HUES64 (cell line): Measurements from ENCODE around the gene CFD.
"Not testable (repeated sequence)": the region's sequence is repeated elsewhere in the genome, so short reads cannot be mapped to it uniquely, and the experiment has no call there.

ENCODE experiments used
- H3K27ac ChIP-seq: 2 replicates; pipeline ENCODE4 v1.7.0; 2013; ENCODE audit warnings: low read depth, low read length, inconsistent platforms
- H3K27me3 ChIP-seq: 2 replicates; pipeline ENCODE4 v1.6.1; 2013; ENCODE audit warnings: mild to moderate bottlenecking, low read length; ENCODE audit not compliant: insufficient read depth
- H3K36me3 ChIP-seq: 2 replicates; pipeline ENCODE4 v1.6.1; 2013; ENCODE audit warnings: mild to moderate bottlenecking, low read length; ENCODE audit not compliant: insufficient read depth
- H3K4me1 ChIP-seq: 2 replicates; pipeline ENCODE4 v1.6.1; 2013; ENCODE audit warnings: mild to moderate bottlenecking, low read length, moderate library complexity; ENCODE audit not compliant: insufficient read depth
- H3K4me3 ChIP-seq: 2 replicates; pipeline ENCODE4 v1.5.1; 2013; ENCODE audit warnings: mild to moderate bottlenecking, low read length, moderate library complexity
- H3K9ac ChIP-seq: 2 replicates; pipeline ENCODE4 v1.6.1; 2013; ENCODE audit warnings: mild to moderate bottlenecking, low read depth, low read length
- H3K9me3 ChIP-seq: 2 replicates; pipeline ENCODE4 v1.6.1; 2013; ENCODE audit warnings: low read depth, low read length; ENCODE audit not compliant: insufficient read depth
- WGBS: fragments of 150-250, 120-280 bp; methylation state at CpG from one replicate; pipeline ENCODE4 v1.1.7; 2013; ENCODE audit warnings: missing lambda C conversion rate; 5-methylcytosine and 5-hydroxymethylcytosine counted together

The CFD gene

GRCh38 chr19:815079-815774, 44.2 kb upstream of the CFD start:
- Histone ChIP-seq H3K36me3 (peaks cover 42% of the 10 kb centered on the region), H3K4me1 (no peaks in the 10 kb centered on the region), H3K9ac (no peak overlapping the region), H3K9me3 (no peaks in the 10 kb centered on the region), H3K4me3 (no peak overlapping the region), H3K27me3 (no peaks in the 10 kb centered on the region), H3K27ac (no peak overlapping the region)
- 96% methylated on average over 47 of the region's 47 CpGs for WGBS

GRCh38 chr19:815775-816499, 43.5 kb upstream of the CFD start:
- H3K27me3 ChIP-seq: no peaks in the 10 kb centered on the region
- H3K27ac ChIP-seq: no peak overlapping the region
- H3K9me3 ChIP-seq: no peaks in the 10 kb centered on the region
- 93% methylated on average over 13 of the region's 13 CpGs for WGBS
- H3K36me3 ChIP-seq: peaks cover 35% of the 10 kb centered on the region
- H3K4me3 ChIP-seq: no peak overlapping the region
- no peak overlapping the region for H3K9ac ChIP-seq
- no peaks in the 10 kb centered on the region for H3K4me1 ChIP-seq

GRCh38 chr19:816500-816857, 43.0 kb upstream of the CFD start:
- Histone ChIP-seq H3K4me1 (no peaks in the 10 kb centered on the region), H3K9me3 (no peaks in the 10 kb centered on the region), H3K9ac (no peak overlapping the region), H3K36me3 (peaks cover 30% of the 10 kb centered on the region), H3K4me3 (no peak overlapping the region), H3K27me3 (no peaks in the 10 kb centered on the region), H3K27ac (no peak overlapping the region)
- WGBS: 92% methylated on average over 2 of the region's 2 CpGs

- H3K4me3 ChIP-seq, H3K9me3 ChIP-seq, H3K9ac ChIP-seq, H3K4me1 ChIP-seq, H3K27me3 ChIP-seq, H3K27ac ChIP-seq: not testable (repeated sequence)
- 96% methylated on average over 5 of the region's 5 CpGs for WGBS
- H3K36me3 ChIP-seq: peaks cover 15% of the 10 kb centered on the region; the same call in 1 of the 2 replicates
Observed at GRCh38 chr19:820212-820611, 39.3 kb upstream of the CFD start.

GRCh38 chr19:821231-821824, 38.1 kb upstream of the CFD start:
- Histone ChIP-seq H3K27me3 (no peaks in the 10 kb centered on the region), H3K9me3 (no peaks in the 10 kb centered on the region), H3K27ac (peak overlapping the region; percentile 55), H3K9ac (peak overlapping the region; percentile 69), H3K4me3 (peak overlapping the region; percentile 61), H3K4me1 (peaks cover 5% of the 10 kb centered on the region; the same call in 1 of the 2 replicates), H3K36me3 (peaks cover 8% of the 10 kb centered on the region; the same call in 1 of the 2 replicates)
- under 1% methylated on average over 64 of the region's 64 CpGs for WGBS

- Histone ChIP-seq H3K27ac (peak within 1 kb of the TSS; percentile 55), H3K4me3 (peak within 1 kb of the TSS; percentile 61), H3K4me1 (peaks cover 5% of the 10 kb centered on the region; the same call in 1 of the 2 replicates), H3K9me3 (no peaks in the 10 kb centered on the region), H3K36me3 (peaks cover 6% of the 10 kb centered on the region; the same call in 1 of the 2 replicates), H3K27me3 (no peaks in the 10 kb centered on the region), H3K9ac (peak within 1 kb of the TSS; percentile 69)
- 1% methylated on average over 61 of the region's 86 CpGs for WGBS
Observed at GRCh38 chr19:821825-822503, 37.5 kb upstream of the CFD start, which contains the start of gene PLPPR3. Gene PLPPR3, minus strand, starts transcription at chr19:821955. Its CDS starts 396 bp downstream, at chr19:821559.

- H3K4me3 ChIP-seq: no peak overlapping the region
- WGBS: 66% methylated on average over 12 of the region's 12 CpGs
- H3K27ac ChIP-seq: no peak overlapping the region
Observed at GRCh38 chr19:823565-824121, 35.8 kb upstream of the CFD start.

GRCh38 chr19:824885-825284, 34.6 kb upstream of the CFD start:
- peaks cover 5% of the 10 kb centered on the region; the same call in 1 of the 2 replicates for H3K4me1 ChIP-seq

More at GRCh38 chr19:823565-824121, 35.8 kb upstream of the CFD start:
- Histone ChIP-seq H3K27me3 (no peaks in the 10 kb centered on the region), H3K36me3 (no peaks in the 10 kb centered on the region), H3K4me1 (peaks cover 5% of the 10 kb centered on the region; the same call in 1 of the 2 replicates), H3K9ac (no peak overlapping the region), H3K9me3 (no peaks in the 10 kb centered on the region)

GRCh38 chr19:825897-826644, 33.4 kb upstream of the CFD start:
- H3K9ac ChIP-seq: no peak overlapping the region
- 94% methylated on average over 17 of the region's 19 CpGs for WGBS
- H3K4me3 ChIP-seq: no peak overlapping the region
- no peaks in the 10 kb centered on the region for H3K27me3 ChIP-seq
- H3K27ac ChIP-seq: no peak overlapping the region
- H3K4me1 ChIP-seq: peaks cover 5% of the 10 kb centered on the region; the same call in 1 of the 2 replicates
- H3K36me3 ChIP-seq: no peaks in the 10 kb centered on the region
- H3K9me3 ChIP-seq: no peaks in the 10 kb centered on the region

More at GRCh38 chr19:824885-825284, 34.6 kb upstream of the CFD start:
- H3K9me3 ChIP-seq: no peaks in the 10 kb centered on the region
- H3K9ac ChIP-seq: no peak overlapping the region
- 84% methylated on average over 15 of the region's 15 CpGs for WGBS
- H3K36me3 ChIP-seq: no peaks in the 10 kb centered on the region
- H3K27ac ChIP-seq: no peak overlapping the region
- H3K27me3 ChIP-seq: no peaks in the 10 kb centered on the region
- no peak overlapping the region for H3K4me3 ChIP-seq

- WGBS: 95% methylated on average over 9 of the region's 11 CpGs
- Histone ChIP-seq H3K4me3 (no peak overlapping the region), H3K27me3 (no peaks in the 10 kb centered on the region), H3K27ac (no peak overlapping the region), H3K4me1 (peaks cover 5% of the 10 kb centered on the region; the same call in 1 of the 2 replicates), H3K9me3 (no peaks in the 10 kb centered on the region), H3K9ac (no peak overlapping the region), H3K36me3 (no peaks in the 10 kb centered on the region)
Observed at GRCh38 chr19:827314-827709, 32.2 kb upstream of the CFD start.
